SW480 (cell line): ENCODE results near the gene HOXA4.

Experiments used
- DNase-seq: peaks from one replicate; pipeline ENCODE4 v3.0.0-alpha.2; 2016; ENCODE audit warnings: low spot score

The HOXA4 gene

DNA sequence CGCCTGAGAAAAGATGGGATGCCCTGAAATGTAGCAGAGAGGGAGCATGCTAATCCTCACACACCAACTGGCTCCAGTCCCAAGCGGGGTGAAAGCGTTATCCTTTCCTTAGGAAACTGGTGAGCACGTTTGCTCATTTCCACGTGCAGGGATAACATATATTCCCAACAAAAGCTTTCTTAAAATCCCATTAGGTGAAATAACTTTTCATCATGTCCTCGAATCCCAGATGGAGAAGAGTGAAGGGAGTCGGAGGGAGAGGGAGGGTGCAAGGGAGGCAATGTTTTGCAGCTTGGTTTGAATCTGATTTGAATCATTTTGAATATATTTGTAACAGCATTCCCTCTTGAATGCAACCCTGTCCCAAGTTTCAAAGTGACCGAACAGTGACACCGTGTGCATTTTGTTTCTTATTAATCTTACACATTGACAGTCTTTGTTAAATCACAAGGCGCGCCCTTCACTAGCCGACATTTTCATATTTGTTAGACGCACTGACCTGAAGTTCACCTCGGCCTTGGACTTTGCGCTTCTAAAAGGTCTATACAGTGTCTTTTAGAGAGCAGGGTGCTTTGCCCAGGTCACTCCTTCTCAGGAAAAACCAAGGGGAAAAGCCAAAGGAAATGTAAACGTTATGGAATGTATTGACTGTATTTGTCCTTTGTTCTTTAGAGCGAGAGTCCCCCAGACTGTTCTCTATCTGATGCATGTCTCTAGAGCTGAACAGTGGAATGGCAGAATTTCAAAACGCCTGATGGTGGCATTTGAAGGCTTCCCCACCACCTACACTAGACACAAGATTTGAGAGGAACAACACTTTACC is 3.1 kb upstream of the HOXA4 start:
- DNase-seq: peak; percentile 68

DNA sequence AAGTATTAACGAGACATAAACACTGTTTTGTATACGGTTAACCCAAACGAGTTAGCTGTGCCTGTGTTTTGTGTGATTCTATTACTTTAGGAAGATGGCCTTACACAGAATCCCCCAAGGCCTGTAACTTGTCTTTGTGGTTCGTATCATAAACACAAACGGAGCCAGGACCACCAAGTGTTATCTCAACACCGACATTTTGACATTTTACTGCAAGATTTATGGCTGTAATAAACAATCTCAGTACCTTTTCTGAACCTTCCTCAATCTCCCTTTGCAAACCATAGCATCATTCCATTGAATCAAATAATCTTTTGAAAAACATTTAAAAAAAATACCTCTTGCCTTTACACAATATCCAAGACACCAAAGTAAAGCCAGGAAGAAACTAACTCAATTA is 2.4 kb upstream of the HOXA4 start:
- no peak for DNase-seq

DNA sequence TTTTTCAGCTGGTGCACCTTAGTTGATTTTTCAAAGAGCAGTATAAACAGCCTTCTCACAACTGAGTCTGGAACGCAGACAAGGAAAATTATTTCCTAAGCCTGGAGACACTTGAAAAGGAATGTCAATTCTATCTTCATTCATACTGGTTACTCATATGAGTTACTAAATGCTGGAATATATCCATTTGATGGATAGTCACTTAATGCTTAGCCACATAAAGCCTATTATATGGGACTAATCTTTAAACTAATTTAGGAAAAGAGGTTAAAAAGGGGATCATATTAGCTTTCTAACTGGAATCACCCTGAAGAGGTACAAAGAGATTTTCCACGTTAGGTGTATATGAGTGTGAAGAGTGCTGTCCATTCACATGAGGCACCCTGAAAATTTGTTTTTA is 1.7 kb upstream of the HOXA4 start:
- no peak for DNase-seq

DNA sequence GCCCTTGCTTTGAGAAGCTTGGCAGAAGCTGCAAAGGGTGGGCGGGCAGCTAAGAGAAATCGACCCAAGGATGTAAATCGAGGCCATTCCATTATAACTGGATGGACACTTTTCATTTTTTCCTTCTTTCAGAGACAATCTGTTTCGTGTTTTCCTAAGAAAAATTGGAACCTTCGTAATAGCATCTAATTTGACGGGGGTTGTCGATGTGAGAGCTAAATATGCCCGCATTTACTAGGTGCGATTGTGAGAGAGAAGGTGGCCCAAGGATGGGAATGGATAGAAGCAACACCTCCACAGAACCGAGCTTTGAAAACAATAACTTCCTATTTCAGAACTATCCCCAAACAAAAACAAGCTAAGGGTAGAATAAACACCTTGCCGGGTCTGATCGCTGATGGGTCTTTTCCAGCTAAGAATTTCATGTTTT is 848 bp upstream of the HOXA4 start:
- no peak for DNase-seq

DNA sequence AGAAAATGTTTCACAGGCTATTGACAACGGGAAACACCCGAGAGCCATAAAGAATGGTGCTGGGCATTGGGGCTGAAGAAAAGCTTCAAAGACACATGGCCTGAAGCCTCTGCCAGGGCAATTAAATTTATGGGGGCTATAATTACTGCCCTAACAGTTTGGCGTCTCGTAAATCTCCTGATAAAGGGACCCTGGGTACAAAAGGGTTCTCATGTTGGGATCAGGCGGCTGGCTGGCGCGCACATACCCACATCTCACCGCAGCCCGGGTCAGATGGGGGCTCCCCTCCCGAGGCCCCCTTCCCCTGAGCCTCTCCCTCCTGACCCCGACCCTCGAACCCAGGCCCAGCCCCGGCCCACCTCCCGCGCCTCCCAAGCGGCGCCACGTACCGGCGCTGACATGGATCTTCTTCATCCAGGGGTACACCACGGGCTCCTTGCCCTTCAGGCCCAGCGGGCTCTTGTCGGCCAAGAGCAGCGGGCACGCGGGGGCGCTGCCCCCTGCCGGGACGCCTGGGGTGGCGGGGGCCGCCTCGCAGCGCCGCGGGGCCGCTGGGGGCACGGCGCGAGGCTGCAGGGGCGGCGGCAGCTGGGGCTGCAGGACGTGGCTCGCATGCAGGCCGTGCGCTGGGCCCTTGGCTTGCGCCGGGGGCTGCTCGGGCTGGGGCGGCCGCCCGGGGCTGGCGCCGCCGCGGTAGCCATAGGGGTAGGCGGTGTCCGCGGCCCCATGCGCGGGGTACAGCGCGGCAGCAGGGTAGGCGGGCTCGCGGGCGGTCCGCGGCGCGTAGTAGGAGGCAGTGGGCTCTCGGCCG is 623 bp downstream of the HOXA4 start:
- DNase-seq: peak; percentile 70

DNA sequence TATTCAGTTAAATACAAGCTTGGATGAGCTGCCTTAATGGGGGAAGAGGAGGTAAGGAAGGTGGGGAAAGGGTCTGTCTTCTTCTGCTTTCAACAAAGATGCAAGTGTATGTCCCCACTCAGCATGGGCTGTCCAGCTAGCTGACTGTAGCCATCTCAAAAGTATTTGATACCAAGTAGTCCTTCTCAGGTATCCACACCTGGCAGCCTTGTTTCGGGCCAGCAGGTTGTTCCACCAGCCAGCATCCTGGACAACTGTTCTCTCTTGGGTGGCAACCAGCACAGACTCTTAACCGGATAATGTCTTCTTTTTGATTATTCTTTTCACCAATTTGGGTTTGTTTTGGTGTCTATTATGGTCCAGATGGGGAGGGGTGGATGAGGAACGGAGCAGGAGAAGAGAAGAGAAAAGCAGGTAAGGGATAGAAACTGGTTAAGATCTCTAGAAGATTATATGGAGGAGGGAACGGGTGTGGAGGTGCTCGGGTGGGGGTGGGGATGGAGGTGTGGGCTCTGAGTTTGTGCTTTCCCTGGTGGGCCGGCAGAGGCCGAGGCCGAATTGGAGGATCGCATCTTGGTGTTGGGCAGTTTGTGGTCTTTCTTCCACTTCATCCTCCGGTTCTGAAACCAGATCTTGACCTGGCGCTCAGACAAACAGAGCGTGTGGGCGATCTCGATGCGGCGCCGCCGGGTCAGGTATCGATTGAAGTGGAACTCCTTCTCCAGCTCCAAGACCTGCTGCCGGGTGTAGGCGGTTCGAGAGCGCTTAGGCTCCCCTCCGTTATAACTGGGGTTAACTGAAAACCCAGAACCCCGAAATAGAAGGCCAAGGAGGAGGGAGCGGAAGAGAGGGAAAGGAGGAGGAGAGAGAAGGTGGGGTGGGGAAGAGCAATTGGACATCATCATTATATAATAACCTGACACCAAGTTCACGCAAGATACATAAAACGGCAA is 1.5 kb downstream of the HOXA4 start:
- DNase-seq: no peak

DNA sequence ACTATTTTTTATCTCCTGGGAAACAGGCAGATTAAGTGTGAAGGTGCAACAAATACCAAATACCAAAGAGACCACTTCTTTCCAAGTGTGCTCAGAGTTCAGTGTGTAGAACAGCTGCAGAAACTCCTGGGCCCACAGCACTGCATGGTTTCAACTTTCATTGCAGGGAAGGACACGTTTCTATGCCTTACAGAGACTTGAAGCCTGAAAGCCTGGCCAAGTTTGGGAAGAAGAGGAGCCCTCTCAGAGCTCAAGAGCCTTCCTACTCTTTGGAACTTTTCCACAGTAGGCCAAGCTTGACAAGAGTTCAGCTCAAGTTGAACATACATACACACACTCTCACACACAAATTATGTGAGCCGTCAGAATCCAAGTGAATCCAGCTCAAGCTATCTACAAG is 2.5 kb downstream of the HOXA4 start:
- no peak for DNase-seq

DNA sequence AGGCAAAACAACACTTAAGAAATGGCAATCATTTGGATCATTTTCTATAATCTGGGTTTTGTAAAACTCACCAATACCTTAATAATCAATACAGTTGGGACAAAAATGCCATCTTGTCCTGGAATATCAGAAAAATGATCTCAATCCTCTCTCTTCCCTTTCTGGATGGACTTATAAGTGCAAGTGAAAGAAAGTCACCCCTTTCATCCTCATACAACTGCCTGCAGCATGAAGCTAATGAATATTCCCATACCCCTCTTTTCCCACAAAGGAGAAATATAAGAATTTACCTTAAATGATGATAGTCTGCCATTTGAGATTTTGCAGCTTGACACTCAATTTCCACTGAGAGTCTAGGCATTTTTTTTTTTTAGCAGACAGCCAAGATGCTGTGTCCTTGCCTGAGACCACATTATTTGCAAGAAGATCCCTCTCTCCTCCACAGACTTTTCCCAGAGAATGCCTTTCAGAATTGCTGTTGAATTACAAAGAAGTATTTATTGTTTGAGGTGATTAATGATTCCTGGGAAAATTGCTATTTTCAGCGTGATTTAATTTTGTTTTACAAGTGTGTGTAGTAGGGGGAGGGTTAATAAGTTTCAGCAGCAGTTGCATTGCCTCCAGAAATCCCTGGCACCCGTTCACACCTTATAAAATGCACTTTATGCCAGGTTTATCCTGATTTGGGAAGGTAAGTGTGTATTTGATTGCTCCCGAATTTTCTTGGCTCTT is 3.8 kb downstream of the HOXA4 start:
- DNase-seq: no peak

DNA sequence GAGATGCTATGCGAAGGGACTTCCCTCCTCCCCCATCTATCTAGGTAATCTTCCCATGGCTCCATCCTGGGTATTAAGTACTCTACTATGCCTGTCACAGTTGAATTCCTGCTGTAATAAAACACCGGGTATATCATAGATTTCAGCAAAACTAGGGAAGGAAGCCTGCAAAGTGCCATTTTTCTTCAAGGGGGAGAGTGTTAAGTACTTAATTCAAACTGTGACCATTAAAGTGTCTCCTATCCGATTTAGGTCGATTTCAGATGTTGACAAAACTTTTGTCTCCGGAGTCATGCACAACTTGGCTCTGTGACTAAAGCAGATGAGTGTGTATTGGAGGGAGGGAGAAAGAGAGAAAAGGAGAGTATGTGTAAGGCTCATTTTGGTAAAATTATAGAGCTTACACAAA is 4.6 kb downstream of the HOXA4 start:
- no peak for DNase-seq

DNA sequence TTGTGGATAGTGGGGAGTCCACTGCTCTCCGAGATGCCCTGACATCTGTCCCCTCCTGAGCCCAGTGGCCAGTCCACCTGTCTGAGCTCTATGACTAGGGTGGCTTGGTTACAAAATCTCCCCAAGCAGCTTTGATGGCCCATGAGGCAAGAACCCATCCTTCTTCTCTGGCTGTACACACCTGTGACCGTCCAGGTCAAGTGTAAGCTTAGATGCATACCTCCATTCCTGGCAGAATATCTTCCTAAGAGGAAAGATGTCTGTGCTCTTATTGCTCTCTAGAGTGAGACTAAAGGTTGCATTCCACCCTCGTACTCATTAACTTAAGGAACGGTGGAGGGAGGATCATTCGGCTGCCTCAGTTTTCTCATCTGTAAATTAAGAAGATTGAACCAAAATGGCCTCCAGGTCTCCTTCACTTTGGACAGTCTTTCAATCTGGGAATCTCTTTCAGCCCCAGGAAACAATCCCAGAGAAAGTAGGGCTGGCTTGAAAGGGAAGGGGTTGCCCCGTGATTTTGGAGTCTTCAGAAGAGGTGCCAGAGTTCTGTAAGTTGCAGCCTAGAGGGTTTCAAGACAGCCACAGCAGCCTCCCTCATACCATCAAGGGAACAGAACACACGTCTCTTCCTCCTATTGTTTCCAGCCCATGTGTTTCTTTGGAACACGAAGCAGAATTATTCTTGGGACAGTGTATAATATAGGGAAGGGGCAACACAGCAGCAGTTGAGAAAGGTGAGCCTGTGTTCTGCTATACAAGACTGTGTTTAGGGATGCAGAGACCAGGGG is 5.5 kb downstream of the HOXA4 start:
- no peak for DNase-seq

DNA sequence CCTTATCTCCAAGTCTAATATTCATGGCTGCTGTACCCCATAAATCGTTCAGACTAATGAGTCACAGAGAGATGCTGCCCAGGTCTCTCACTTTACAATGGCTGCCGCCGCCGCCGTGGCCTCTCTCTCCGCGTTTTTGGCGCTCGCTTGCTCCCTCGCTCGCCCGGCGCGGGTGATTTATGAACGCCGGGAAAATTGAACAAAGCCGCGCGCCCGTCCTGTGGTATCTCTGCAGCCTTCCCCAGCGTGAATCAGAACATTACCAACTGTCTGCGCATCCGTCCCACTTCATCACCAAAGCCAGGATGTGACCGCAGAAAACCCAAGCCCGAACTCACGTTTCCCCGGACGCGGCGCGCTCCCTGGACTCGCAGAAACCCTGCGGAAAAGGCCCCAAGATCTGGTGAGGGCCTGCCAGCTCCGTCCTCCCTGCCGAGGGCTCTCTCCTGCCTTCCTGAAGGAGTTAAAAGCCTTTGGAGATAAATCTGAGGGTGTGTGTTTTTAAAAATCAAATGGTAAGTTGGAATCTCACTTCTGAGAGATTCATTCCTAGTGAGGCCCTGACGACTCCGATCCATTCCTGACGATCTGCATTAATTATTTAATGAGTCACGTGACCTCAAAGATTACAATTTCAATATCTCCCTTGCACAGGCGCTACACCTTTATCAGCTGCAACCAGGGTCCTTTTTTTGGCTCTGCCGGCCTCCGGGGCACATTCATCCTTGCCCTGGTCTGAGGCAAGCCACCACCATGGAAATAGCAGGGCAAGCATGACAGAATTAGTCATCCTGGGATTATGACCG is 6.3 kb downstream of the HOXA4 start:
- no peak for DNase-seq

DNA sequence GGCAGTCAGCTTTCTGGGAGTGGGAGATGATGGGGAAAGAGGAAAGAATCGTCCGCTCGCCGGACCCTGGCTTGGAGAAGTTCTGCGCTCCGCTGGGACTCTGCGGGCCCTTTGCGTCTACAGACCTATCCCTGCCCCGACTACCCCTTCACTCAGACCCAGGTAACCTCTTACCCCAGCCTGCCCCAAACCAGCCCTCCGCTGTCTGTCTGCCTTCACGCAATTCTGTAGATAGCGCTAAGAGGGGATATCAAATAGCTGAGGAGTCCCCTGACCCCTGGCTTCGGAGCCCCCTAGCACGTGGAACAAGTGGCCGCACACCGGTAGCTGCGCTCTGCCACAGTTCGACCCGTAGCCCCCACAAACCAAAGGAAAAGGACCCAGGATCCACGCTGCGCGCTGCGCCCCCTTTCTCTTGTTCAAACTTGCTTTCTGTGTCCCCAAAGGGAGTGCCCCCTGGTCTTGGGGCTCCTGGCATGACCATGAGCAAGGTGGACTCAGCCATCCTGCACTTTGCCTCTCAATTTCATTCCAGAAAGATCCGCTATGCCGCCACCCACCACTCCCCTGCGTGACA is 7.0 kb downstream of the HOXA4 start:
- no peak for DNase-seq

DNA sequence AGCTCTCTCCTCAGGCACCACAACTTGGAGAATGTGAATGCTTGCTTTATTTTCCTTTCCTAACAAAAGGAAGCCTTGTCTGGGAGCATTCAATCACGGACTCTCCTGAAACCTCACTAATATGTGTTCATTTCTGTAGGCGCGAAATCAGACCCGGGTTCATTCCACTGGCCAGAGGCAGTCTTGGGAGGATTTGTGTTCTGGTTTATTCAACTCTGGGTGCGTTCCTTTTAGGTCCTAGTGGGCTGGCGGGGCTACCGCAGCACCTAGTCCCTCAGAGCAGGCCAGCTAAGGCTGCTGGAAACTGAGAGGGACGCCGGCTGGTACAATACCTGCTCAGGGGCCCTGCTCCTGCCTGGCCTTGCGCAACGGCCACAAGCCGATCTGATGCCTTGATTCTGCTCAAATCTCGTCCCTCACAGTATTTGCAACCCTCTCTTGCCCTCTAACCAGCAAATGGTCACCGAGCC is 7.5 kb downstream of the HOXA4 start:
- DNase-seq: peak; percentile 66

DNA sequence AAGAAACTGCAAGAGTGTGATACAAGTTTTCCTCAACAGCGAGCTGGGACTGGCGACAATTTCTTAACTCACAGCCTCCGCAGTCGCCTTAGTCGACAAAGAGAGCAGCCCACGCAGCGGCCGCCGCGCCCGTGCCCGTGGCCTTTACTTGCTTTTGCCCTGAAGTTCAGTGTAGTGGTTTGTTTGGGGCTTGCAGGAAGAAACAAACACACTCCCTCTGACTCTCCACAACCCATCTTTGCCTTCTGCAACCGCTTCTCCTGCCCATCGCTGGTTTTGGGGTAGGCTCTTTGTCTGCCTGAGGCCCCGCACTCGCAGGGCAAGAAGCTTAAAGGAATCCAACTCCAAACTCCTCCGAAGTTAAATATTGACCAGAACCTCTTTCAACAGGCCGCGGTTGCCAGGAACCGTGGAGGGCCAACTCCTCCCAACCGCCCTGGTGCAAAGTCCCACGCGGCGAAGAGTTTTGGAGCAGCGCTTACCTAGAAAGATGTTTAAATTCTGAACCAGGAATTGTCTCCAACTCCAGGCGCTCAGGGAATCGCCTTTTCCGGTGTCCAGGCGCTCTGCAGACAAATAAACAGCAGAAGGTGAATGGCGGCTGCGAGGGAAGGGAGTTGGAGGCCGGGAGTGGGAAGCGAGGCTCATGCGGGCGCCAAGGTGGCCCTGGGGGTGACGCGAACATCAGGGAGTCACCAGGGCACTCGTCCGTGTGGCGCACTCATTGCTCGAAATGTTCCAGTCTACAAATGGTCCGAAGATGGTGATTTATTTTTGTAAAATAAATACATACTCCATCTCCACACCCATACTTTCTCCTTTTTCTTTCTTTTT is 8.3 kb downstream of the HOXA4 start:
- DNase-seq: peak; percentile 72

DNA sequence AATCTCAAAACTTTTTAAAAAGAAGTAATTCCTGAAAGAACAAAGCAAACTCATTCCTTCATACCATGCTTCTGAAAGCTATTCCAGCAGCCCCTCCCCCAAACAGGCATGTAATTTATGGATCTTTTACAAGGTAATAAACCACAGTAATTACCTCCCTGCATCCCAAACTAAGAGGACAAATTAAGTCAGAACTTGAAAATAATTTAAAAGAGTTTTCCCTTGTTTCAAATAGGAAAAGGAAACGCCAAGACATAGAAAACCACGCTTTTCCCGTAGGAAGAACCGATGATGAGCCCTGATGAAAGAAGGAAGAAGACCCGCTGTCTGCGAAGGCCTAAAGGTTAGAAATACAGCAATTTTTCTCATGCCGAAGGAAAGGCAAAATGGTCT is 8.9 kb downstream of the HOXA4 start:
- DNase-seq: no peak

DNA sequence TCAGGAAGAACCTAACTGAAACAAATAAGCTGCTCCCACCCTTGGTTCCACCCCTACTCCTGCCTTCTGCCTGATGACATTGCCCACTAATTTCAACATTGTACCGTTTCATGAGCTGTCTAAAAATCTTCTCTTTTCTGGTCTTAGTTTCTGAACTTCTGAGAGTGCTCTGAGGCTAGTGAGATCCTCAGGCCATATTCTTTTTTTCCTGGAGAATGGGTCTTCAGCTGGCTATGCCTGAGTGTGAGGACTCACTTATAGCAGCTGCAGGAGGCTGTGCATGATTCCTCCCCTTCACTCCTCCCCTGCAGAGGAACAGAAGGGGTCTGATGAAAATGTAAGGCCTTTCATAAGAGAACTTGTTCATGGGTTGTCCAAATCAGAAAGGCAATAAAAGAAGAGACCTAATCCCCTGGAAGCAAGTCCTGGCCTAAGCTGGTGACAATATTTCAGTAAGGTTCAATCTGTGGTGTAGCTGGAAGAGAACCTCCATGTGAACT is 11.1 kb downstream of the HOXA4 start:
- no peak for DNase-seq

DNA sequence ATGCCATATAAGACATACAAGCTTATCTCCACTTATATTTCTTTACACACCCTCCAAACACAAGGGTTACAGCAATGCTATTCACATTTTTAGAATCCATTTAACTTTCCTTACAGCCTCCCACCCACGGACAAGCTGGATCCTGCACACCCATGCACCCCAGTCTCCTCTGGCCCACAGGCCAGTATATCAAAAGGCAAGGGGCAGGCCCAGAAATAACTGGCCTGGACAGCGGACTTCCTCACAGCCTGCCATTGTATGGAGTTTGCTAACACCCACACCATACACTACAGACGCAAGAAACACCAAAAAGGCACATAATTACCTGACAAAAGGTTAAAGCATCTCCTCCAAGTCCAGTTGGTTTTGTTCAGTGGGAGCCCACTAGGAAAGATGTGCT is 12.0 kb downstream of the HOXA4 start:
- no peak for DNase-seq

DNA sequence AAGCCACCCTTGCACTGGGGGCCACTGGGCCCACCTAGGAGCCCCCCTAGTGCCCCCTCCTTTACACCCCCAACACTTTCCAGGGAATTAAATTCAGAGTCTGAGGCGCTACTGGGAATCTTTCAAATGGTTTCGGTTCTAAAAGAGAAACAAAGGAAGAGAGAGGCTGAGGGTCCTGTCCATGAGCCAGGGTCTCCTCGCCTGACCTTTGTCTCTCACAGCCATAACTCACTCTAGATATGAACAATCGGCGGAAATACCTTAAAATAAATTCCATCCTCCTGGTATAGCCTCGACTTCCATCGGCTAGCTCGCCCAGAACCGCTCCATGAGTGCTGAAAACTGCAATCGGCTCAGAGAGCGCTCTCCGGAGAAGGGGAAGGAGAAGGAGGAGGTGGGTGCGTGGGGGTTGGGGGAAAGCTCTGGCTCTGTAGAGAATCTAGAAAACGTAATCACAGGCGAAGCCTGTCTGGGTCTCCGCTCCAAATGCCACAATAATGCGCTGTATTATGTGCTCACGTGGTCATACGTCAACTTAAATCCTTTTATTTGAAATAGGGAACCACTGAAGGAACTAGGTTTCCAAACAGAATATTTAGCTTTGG is 12.6 kb downstream of the HOXA4 start:
- DNase-seq: no peak
